ENCODE measurements around the gene PISD.

Gene PISD

DNA sequence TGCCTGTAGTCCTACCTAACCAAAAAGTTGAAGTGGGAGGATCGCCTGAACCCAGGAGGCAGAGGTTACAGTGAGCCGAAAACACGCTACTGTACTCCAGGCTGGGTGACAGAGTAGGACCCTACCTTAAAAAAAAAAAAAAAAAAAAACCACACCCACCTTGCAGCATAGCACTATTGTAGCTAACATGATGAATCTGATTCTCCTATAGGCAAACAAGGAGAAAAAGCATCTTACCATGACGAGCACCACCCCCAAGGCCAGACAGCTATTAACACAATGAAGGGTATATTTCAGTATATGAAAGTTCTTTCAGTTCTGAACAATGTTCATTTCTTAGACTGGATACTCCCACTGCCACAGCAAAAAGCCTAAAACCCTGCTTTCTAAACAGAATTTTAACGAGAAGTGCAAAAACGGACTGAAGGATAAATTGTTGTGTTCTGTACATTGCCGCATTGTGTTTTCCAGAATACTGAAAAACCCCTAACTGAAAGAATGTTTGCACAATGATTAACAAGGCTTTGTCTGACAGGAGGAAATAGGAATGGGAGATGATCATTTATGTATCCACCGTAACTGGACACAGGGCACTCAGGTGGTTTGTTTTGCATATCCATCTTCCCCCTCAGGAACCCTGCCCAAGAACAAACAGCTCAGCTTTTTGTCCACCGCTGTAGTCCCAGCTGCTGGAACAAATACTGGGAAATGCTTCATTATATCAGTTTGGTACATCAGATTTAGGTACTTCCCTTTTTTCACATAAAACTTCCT is 8.9 kb downstream of the PISD start:
- no peak for DNase-seq (ENCODE audit: low read depth)

DNA sequence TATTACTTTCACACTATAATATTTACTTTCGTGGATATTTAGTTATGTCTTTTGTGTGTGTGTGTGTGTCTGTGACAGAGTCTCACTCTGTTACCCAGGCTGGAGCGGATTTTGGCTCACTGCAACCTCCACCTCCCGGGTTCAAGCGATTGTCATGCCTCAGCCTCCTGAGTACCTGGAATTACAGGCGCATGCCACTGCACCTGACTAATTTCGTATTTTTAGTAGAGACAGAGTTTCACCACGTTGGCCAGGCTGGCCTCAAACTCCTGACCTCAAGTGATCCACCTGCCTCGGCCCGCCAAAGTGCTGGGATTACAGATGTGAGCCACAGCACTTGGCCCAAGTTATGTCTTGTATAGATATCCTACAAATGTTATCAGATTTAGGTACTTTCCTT is 9.9 kb downstream of the PISD start:
- DNase-seq (ENCODE audit: low read depth) = no peak

DNA sequence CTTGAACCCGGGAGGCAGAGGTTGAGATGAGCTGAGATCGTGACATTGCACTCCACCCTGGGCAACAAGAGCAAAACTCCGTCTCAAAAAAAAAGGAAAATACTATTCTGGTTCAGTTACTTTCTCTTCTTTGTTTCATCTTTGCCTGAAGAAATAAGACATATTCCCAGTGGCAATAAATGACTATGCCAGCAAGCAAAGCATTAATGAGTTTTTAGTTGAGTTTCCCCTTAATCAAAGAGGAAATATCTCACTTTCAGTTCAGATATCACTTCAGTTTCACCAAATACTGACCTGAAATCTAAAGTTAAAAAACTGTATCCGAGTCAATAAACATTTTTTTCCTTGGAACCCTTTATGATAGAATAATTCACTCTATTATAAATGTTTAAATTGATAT is 10.4 kb downstream of the PISD start:
- no peak for DNase-seq (ENCODE audit: low read depth)

DNA sequence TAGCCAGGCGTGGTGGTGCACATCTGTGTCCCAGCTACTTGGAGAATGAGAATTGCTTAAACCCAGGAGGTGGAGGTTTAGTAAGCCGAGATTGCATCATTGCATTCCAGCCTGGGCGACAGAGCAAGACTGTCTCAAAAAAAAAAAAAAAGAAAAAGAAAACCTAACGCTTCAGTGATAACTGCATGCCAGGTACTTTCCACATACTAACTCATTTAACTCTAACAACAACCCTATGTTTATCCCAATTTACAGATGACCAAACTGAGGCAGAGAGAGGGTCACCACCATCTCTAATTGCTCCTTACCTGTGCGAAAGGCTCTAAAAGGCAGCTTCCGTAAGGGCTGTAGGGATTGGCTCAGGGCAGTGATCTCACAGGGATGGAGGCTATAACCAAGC is 11.6 kb downstream of the PISD start:
- DNase-seq (ENCODE audit: low read depth) = peak; percentile 81

DNA sequence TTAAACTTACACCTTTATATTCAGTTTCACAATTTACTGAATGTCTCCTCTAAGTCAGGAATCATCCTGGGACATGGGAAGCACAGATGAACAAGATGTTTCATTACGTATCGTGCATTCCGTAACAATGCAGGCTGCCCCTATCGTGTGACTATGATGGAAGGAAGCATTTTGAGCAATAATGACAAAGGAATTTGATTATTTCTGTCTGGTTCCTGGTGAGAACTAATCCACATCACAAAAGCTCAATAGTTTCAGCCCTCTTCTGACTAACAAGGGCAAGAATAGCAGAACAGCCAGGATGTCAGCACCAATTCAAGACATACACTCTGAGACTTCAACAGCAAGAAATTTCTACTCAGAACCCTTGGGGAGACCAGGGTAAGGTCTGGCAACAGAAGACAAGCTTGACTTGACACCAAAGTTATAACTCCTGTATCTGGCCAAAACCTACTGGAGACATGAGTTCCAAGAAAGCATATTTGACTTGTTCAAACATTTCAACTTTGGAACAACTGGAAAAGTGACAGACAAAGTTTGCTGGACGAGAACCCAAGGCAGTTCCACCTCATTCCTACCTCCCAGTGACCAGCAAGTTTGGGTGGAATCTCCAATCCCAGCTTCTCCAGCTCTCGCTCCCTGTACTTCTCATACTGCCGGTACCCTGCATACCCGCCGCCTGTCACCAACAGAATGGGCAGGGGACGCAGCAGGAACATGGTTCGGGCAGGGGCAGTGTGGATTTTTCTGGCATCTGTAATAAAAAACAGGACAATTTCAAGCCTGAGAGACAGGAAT is 14.3 kb downstream of the PISD start:
- peak; percentile 90 for DNase-seq (ENCODE audit: low read depth)

DNA sequence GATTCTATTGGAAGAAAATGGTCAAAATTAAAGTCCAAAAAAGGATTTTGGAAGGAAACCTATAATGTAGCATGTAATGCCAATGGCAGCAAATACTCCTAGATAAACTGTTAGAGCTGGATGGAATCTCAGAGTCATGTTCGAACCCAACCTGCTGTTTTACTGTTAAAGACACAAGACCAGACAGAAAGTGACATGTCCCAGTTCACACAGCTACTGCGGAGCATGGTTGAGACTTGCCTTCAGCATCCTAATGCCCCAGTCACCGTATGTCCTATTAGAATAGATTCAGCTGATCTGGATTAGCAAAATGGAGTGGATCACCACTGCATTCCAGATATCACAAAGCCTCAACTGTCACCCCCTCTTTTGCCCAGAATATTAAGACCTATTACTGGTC is 14.9 kb downstream of the PISD start:
- DNase-seq (ENCODE audit: low read depth) = peak; percentile 20

DNA sequence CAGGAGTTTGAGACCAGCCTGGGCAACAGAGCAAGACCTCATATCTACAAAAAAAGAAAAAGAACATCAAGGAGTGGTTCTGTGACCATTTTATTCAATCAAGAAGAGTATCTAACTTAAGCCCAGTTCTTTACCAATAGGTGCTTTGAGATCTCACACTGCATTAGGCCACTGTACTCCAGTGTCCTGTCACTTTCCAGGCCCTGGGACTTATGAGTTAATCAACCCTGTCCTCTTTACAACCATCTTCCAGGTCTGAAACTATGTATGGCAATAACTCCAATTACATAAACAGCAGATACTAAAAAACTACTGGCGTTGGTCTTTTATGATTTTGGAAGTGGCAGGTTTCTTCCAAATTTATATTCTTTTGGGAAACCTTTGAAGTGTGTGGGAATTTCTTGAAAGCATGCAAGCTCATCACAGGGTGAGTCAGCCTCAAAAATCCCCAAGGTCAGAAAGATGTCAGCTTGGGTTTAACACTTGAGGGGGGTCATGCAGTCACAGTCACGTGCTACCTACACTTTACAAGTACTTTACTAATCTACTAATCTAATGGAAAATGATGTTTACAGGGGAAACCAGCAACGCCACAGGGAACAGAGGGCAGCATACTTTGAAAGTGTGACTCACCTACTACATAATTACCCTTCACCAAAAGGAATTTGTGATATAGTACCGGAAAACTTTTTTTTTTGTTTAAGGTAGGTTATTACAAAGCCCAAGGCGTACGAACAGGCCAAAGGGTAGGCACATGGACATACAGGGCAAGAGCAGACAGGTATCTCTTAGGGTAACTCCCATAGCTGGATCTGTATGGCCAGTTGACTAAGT is 15.6 kb downstream of the PISD start:
- peak; percentile 99 for DNase-seq (ENCODE audit: low read depth)

DNA sequence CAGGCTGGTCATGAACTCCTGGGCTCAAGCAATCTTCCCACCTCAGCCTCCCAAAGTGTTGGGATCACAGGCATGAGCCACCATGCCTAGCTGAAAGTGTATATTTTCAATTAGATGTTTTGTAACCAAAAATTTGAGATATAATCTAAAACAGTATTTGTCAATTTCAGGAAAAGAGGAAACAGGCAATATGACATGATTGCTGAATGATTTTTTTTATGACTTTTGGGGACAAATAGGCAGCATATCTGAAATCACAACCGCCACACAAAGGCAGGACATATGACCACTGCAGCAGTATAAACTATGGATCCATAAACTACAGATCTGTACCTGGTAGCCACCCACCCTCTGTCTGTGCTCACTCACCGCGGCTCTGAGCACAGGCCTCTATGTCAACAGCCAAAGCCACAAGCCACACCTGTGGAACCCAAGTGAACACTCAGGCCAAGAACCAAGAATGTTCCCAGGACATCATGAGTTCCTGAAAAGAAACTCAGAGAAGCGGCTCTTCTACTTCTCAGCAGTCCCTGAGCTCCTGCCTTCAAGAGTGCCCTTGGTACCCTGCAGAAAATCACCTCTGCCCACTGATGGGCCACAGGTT is 22.5 kb downstream of the PISD start:
- DNase-seq (ENCODE audit: low read depth) = no peak

DNA sequence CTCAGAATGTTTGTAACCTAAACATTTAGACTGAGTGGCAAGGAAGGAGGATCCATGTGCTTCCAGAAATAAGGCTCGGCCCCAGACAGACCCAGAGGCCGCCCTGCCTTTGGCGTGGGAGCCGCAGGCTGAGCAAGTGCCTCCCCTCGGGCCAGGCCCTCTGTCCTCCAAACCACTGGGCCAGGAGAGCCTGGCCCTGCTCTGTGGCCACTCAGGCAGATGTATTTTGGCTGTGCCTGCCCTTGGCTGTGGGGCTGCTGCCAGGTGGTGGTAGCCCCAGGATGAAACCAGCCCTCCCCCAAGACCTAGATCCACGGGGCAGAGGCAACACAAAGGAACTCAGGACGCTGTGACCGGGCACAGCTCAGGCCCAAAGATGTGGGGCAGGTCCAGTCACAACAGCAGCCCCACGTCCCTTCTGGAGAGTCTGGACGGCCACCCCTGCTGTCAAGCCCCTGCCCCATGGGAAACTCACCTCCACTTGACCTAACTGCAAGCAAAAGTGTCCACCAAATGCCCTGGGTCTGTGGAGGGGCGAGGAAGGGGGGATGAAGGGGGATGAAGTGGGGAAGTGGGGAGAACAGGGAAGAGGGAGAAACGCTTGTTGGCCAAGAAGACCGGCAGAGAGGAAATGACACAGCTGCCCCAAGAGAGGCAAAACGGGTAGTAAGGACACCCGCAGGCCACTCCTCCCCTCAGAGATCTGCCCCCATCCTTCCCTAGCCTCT is 24.0 kb downstream of the PISD start:
- peak; percentile 41 for DNase-seq (ENCODE audit: low read depth)

DNA sequence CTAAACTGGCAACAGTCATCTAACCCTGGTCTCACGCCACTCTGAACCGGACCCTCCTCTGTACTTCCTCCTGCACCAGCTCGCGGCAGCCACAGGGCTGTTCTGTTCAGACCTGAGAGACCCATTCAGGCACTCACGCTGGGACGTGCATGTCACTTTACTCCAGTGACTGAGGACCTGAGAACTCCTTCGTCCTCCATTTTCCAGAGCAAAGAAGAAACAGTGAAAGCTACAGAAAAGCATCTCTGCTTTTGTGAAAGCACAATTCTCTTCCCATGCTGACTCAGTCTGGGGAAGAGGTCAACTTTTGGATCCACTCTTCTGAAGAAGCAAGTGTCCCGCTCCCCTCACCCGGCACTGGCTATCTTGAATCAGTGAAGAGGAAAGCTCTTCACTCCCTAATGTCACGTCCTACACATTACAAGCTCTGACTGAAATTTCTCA is 24.5 kb downstream of the PISD start:
- DNase-seq (ENCODE audit: low read depth) = no peak

DNA sequence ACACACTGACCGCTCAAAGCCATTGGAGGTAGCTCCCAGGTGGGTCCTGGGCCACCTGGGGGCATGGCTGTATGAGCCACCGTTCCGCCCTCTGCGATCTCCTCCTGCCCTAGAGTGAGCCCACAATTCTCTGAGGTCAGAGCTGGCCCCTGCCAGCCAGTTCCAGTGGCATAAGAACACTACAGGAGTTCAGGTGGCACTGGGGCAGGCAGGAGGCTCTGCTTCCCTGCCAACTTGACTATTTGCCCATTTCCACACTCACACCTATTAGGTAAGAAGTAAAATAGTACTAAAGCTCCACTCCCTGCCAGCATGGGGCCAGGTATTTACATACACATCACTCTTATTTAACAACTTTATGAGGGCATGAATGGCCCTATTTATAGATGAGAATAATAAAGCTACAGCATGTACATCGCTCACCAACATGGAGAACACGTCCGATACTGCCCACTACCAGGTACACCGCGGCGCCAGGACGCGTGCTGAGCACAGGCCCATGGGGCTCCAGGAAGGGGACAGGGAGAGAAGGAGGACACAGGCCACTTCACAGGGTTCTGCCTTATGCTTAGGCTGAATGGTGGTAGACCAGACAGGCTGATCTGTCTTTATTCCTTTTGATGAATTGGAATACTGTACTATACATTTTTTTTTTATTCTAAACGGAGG is 26.2 kb downstream of the PISD start:
- DNase-seq (ENCODE audit: low read depth) = no peak

DNA sequence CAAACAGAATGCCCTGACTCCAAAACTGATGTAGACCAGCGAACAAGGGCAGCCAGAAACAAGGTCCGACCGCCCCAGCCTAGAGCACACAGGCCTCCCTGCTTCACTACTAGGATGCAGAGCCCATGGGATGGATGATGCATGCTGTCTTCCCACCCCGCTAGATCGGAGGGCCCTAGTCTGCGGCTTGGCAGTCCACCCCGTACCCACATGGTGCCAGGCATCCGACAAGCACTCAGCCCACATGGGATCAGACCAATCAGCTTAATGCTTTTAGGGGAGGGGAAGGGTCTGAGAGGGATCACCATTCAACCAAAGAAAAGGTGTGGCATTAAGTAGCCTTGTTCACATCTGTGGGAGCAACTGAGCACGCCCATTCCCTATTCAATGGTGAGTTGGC is 30.6 kb downstream of the PISD start:
- no peak for DNase-seq (ENCODE audit: low read depth)

DNA sequence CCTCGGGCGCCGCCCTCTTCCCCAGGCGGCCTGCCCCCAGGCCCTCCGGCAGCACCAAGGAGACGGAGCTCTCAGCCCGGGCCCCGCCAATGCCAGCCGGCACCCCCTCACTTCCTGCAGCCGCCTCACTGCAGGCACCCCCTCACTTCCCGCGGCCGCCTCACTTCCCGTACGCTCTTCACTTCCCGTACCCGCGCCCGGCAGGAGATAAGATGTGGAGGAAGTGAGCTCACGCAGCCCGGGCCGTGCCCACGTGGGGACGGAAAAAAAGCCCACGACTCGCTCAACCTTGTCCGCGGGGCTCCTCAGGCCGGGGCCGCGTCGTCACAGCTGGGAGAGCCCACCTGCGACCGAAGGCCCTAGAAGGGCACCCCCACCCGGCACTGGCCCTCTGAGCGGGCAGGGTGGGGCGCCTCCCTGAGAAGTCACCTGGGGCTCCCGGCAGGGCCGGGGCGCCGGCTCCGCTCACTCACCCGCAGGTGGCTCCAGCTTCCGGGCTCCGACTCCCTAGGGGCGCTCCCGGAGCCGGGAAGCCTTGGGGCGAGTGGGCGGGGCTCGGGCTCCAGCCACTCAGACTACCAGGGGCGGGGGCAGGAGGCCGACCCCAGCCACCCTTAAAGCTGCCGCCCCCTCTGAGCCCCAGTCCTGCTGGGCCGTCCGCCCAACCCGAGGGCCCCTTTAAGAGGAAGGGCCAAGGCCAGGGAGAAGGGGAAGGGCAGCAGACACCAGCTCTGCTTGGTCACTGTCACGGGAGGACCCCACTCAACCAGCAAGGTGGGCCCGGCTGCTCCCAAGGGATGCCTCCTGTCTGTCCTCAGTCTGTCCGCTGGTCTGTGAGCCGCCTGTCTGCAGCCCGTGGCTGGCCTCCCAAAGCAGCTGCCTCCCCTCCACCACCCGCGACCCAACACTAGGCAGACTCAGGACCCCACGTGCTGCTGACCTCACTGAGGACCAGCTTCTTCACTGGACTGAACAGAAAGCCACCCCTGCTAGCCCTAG is 31.4 kb downstream of the PISD start:
- DNase-seq (ENCODE audit: low read depth) = peak; percentile 89

DNA sequence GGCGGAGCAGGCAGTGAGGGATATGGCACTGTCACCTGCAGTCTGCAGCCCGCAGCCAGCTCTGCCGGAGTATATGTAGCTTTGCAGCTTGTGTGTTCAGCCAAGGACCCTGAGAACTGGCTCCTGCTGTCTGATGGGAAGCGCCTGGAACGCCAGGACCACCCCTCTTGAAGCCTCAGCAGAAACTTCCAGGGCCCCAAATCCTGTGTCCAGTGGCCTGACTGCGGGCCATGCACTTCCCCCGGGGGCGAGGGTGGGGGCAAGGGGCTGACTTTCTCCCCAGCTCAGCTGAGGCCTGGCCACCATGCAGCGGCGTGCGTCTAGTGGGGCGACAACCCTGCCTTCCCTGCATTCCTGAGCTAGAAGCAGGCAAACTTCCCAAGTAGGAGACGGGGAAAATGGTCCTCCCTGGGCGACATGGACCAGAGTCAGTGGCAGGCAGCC is 32.3 kb downstream of the PISD start:
- DNase-seq (ENCODE audit: low read depth) = no peak

DNA sequence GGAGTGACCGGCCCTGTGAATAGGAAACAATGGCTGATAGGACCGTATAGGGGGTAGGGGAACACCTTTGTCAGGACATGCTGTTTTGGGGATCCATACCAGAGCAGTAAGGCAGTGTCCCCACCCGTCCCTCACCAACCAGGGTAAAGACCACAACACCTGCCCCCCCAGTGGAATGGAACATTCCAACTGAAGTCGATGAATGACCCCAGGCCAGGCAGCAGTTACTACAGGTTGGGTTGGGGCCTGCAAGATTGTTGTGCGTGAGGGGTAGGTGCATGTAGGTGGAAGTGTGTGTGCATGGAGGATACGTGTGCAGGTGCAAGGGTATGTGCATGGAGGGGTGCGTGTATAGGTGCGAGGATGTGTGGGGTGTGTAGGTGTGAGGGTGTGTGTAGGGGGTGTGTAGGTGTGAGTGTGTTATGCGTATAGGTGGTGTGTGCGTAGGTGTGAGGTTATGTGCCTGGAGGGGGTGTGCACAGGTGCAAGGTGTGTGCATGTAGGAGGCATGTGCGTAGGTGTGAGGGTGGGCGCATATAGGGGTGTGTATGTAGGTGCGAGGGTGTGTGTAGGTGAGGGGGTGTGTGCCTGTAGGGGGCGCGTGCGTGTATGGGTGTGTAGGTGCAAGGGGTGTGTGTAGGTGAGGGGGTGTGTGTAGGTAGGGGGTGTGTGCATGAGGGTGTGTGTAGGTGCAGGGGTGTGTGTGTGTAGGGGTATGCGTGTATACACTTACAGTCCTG is 32.9 kb downstream of the PISD start:
- DNase-seq (ENCODE audit: low read depth) = no peak

DNA sequence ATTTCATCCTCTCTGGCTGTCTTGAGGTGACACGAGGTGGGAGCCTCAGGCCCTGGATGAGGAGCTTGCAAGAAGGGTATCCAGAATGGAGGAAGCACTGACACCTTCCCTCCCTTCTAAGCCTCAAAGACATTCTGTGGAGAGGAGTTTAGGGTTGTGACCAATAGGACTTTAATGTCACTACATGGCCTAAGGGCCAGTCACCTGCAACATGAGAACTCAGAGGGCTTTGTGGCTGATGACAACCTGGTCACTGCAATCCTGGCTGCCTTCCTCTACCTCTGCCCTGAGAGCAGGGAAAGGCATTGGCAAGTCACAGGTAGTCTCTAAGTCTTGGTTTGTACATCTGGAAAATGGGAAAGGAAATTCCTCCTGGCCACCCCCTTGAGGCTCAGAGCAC is 33.7 kb downstream of the PISD start:
- no peak for DNase-seq (ENCODE audit: low read depth)

DNA sequence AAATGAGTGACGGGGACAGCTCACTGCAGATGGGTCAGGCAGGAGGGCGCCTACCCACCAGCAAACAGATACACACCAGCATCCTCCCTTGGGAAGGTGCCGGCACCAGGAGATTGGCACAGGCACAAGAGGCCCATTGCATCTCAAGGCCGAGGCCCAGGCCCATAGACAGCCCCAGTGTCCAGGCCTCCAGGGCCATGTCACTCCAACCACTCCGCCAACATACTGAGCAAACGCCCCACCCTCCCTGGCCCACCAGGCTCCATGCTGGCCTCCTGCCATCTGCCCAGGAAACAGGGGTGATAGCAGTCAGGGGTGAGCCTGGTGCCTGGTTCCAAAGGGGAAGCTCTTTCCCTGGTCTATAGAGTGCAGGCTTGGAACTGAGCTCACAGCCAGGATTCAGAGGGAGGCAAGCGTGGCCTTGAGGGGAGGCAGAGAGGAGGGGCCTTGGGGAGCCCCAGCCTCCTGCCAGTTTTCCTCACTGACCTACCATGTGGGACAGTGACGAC is 34.7 kb downstream of the PISD start:
- no peak for DNase-seq (ENCODE audit: low read depth)

DNA sequence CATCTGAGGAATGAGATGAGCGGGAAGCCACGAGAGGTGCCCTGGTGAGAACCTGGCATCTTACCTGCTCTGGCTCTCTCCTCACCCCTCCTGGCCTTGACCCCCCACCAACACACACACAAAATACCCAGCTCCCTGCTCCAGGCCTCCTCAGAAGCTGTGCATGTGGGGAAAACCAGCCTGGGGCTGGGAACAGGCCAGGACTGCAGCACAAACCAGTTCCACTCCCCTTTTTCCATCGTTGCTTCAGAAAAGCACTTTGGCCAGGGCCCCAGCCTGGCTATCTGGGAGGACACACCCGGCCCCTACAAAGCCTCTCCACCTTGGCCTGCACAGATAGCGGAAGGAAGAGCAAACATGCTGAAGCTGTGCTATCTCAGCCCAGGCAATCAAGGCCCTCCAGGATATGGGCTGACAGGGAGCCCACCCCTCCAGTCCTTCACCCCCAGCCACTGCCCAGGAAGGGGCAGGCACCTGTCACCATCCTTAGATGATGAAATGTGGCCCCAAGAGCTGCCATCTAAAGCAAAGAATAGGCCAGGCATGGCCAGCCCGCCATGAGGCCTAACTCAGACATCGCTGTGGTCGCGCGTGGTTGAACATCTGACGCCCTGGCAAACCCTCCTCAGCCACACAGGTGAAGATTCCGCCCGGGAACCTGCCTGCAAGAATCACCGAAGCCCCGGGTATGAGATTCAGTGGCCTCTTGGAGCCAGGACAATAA is 35.4 kb downstream of the PISD start:
- DNase-seq (ENCODE audit: low read depth) = no peak
